Activated CD4-positive, alpha-beta T cell treated with anti-CD3 and anti-CD28 coated beads, Interleukin-2, amount 10 ng/mL, durations not matched to agents 24 days and 14 days (primary cell): Measurements from ENCODE around the gene RAB36. TPM values are rescaled to one million over a fixed set of nuclear protein-coding genes. Genes with fewer than 3 reads are reported as not detected.
A peak's percentile ranks its signal among the peaks of the same experiment; 100 is the strongest.
"Not testable (repeated sequence)": the region's sequence is repeated elsewhere in the genome, so short reads cannot be mapped to it uniquely, and the experiment has no call there.

ENCODE experiments used
- DNase-seq: peaks from one replicate; pipeline ENCODE4 v3.0.0; 2022
- H3K27ac Mint-ChIP-seq: one replicate; pipeline ENCODE4 v1.8.0; 2022; ENCODE audit warnings: mild to moderate bottlenecking, mixed read lengths
- H3K27me3 Mint-ChIP-seq: one replicate; pipeline ENCODE4 v1.8.0; 2022; ENCODE audit warnings: mixed read lengths
- H3K36me3 Mint-ChIP-seq: one replicate; pipeline ENCODE4 v1.8.0; 2022; ENCODE audit warnings: low read depth, mild to moderate bottlenecking, mixed read lengths
- H3K4me1 Mint-ChIP-seq: one replicate; pipeline ENCODE4 v1.8.0; 2021; ENCODE audit warnings: mixed read lengths
- H3K4me3 Mint-ChIP-seq: one replicate; pipeline ENCODE4 v1.8.0; 2022; ENCODE audit warnings: mild to moderate bottlenecking, moderate library complexity, mixed read lengths
- H3K9me3 Mint-ChIP-seq: one replicate; pipeline ENCODE4 v1.8.0; 2021; ENCODE audit warnings: mixed read lengths
- intact Hi-C: fragments of 100-400 bp; cut with micrococcal nuclease; formaldehyde crosslinking; loops from one replicate; pipeline ENCODE4 v1.15.1; 2023
- total RNA-seq: library from RNA; stranded (reverse); gene quantifications from 2 replicates; pipeline ENCODE4 v1.2.3, GENCODE V29; 2022

RAB36 gene
- total RNA-seq, 1 donor from 2014 or later: not detected

DNA sequence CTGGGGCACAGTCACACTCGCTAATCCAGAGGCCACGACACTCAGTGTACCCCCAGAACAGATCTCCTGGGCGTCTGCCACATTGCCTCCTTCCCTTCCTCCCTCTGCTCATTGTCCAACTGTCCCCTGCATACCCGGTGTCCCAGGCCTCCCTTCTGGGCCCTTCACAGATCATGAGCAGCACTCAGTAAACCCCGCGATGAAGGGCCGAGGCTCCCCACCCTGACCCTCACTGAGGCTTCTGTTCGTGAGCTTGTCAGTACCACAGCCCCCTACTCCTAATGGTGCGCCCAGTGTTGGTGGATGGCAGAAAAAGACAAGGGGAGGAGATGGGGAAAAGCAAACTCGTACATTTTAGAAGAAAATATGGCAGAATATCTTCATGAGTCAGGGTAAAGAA is 16.1 kb upstream of the RAB36 start:
- no peak overlapping the region for H3K27ac Mint-ChIP-seq
- intact Hi-C loops: no loop called here
- no peaks in the 10 kb centered on the region for H3K9me3 Mint-ChIP-seq
- peaks cover 6% of the 10 kb centered on the region for H3K27me3 Mint-ChIP-seq
- no peaks in the 10 kb centered on the region for H3K36me3 Mint-ChIP-seq
- H3K4me3 Mint-ChIP-seq: no peak overlapping the region
- DNase-seq: no peak
- H3K4me1 Mint-ChIP-seq: peaks cover 3% of the 10 kb centered on the region

DNA sequence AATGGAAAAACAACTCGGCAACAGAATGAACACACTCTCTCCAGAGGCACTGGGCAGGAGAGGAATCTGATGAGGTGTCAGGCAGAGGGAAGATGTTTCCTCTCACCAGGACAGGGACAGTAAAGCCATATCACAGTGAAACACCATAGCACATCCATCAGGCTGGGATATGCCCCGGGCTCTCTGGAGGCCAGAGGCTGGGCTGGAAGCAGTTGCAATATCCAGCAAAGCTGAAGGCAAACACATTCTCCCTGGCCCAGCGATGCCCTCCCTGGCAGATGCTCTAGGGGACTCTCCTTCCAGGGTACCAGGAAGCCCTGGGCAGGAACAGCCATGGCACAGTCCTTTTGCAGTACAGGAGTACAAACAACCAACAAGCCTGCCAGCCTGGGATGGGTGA is 14.6 kb upstream of the RAB36 start:
- no peaks in the 10 kb centered on the region for H3K36me3 Mint-ChIP-seq
- H3K27ac Mint-ChIP-seq: no peak overlapping the region
- intact Hi-C loops: no loop called here
- H3K27me3 Mint-ChIP-seq: peaks cover 6% of the 10 kb centered on the region
- H3K9me3 Mint-ChIP-seq: no peaks in the 10 kb centered on the region
- no peak for DNase-seq
- H3K4me3 Mint-ChIP-seq: no peak overlapping the region
- peaks cover 3% of the 10 kb centered on the region for H3K4me1 Mint-ChIP-seq

DNA sequence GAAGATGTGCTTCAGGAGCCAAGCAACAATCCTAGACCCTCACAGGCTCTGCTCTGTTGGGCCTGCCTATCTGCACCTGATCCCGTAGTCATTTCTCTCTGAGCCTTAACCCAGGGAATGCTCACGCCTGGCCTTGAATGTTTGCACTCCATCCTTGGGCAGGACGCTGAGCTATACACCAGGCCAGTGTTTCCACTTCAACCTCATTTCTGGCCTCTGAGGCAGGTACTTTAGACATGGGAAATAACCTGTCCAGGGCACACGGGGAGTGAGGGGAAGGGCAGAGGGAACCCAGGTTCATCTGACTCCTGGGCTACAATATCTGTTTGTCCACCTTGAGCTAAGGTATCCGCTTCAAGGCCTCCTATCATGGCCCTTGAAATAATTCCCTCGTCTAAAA is 13.3 kb upstream of the RAB36 start:
- Mint-ChIP-seq H3K27me3 (peaks cover 6% of the 10 kb centered on the region), H3K4me3 (no peak overlapping the region), H3K36me3 (no peaks in the 10 kb centered on the region), H3K4me1 (peaks cover 6% of the 10 kb centered on the region), H3K9me3 (no peaks in the 10 kb centered on the region), H3K27ac (no peak overlapping the region)
- intact Hi-C loops: no loop called here
- no peak for DNase-seq

DNA sequence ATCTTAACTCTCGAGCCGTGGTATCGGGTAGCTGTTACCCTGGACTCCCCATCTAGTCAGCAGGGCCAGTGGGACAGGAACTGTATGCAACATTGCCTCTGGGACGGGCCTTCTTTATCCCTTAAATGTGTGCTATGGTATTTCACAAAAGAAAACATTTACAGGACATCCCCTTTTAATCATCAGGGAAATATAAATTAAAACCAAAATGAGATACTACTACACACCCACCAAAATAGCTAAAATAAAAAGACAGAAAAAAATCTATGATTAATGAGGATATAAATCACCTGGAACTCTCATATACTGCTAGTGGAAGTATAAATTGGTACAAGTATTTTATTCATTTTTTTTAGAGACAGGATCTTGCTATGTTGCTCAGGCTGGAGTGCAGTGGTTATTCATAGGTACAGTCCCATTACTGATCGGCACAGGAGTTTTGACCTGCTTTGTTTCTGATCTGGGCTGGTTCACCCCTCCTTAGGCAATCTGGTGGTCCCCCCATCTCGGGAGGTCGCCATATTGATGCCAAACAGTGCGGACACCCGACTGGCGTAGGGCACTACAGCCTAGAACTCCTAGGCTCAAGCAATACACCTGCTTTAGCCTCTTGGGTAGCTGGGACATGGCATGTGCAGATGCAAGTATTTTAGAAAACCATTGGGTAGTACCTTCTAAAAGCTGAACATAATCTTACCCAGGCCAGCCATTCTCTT is 12.7 kb upstream of the RAB36 start:
- no peak for DNase-seq
- intact Hi-C loops: no loop called here
- Mint-ChIP-seq H3K9me3 (no peaks in the 10 kb centered on the region), H3K36me3 (no peaks in the 10 kb centered on the region), H3K27ac (no peak overlapping the region), H3K27me3 (peaks cover 6% of the 10 kb centered on the region), H3K4me1 (peaks cover 7% of the 10 kb centered on the region), H3K4me3 (no peak overlapping the region)

DNA sequence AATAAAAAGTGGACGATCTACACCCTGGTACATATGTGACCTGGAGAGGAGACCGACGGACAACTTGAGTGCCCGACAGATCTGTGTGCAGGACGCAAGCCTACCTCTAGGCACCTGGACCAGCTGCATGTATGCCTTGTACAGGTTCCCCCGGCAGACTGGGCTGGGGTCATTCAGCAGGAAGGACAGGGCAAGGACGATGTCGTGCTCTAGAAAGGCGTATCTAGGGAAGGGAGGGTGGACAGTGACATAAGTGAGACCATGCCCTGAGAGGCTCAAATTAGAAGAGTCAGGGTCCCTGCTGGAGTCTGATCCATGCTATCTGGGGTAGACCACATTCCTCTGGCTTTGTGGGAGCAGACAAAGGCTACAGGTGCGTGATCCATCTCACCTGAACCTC is 11.4 kb upstream of the RAB36 start:
- H3K36me3 Mint-ChIP-seq: no peaks in the 10 kb centered on the region
- H3K27me3 Mint-ChIP-seq: peaks cover 3% of the 10 kb centered on the region
- peaks cover 16% of the 10 kb centered on the region for H3K4me1 Mint-ChIP-seq
- H3K9me3 Mint-ChIP-seq: no peaks in the 10 kb centered on the region
- H3K4me3 Mint-ChIP-seq: no peak overlapping the region
- no peak for DNase-seq
- intact Hi-C loops: no loop called here
- H3K27ac Mint-ChIP-seq: no peak overlapping the region

DNA sequence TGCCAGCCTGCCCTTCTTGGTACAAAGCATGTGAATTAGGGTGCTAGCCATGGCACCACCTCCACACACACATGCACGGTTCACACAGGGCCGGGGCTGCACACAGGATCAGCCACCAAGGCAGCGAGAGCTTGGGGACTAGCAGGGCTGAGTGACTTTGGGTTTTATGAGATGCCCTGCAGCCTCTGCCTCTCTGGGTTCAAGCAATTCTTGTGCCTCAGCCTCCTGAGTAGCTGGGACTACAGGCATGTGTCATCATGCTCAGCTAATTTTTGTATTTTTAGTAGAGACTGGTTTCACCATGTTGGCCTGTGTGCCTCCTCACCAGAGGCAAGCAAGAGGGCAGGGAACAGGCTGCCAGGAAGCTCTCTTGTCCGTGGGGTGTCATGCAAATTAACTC is 8.3 kb upstream of the RAB36 start:
- H3K4me1 Mint-ChIP-seq: peaks cover 30% of the 10 kb centered on the region

DNA sequence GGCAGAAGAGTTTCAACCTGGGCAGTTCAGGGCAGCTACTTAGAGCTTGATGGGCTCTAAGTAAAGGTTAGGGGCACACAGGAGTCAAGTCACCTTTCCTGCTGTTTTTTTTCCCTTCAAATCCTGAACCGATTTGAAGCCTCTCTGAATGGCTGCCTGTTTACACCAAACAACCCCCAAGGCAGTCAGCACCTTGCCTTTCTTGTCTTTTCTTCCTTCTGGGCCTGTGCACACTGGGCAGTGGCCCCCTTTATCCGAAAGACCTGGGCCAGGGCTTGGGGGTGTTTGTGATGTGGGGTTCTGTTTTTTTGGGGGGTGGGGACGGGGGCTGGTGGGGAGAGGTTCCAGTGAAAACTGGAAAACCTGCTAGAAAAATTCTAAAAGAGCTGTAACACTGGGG is 7.8 kb upstream of the RAB36 start:
- H3K27ac Mint-ChIP-seq: peak overlapping the region; percentile 90
- intact Hi-C loops: no loop called here
- H3K36me3 Mint-ChIP-seq: no peaks in the 10 kb centered on the region
- H3K4me1 Mint-ChIP-seq: peaks cover 35% of the 10 kb centered on the region
- DNase-seq: no peak
- H3K9me3 Mint-ChIP-seq: no peaks in the 10 kb centered on the region
- no peaks in the 10 kb centered on the region for H3K27me3 Mint-ChIP-seq
- no peak overlapping the region for H3K4me3 Mint-ChIP-seq

More for the DNA sequence above, 8.3 kb upstream of the RAB36 start:
- H3K36me3 Mint-ChIP-seq, intact Hi-C loops, H3K9me3 Mint-ChIP-seq, H3K4me3 Mint-ChIP-seq, H3K27me3 Mint-ChIP-seq, DNase-seq: not testable (repeated sequence)
- peak overlapping the region; percentile 34 for H3K27ac Mint-ChIP-seq

DNA sequence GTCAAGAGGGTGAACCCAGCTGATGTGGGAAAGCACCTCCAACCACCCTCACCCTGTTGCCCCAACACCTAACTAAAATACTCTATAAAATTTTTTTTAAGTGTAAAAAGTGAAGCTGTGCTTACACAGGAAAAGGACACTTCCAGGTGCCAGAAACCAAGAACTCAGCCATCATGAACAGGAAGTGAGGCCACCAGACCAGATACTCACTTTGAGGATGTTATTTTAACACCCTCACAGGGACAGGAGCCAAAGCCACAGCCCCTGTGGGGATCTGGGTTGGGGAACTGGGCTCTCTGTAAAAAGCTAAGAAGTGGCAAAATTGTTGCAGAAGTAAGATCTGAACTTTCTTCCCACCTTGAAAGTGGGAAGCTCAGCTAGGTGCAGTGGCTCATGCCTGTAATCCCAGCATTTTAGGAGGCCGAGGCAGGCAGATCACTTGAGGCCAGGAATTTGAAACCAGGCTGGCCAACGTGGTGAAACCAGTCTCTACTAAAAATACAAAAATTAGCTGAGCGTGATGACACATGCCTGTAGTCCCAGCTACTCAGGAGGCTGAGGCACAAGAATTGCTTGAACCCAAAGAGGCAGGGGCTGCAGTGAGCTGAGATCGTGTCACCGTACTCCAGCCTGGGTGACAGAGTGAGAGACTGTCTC is 7.2 kb upstream of the RAB36 start:
- Mint-ChIP-seq H3K9me3 (no peaks in the 10 kb centered on the region), H3K4me3 (peak overlapping the region; percentile 45), H3K27ac (peak overlapping the region; percentile 90), H3K4me1 (peaks cover 40% of the 10 kb centered on the region), H3K27me3 (no peaks in the 10 kb centered on the region), H3K36me3 (no peaks in the 10 kb centered on the region)
- peak; percentile 87 for DNase-seq
- intact Hi-C loops: no loop called here

DNA sequence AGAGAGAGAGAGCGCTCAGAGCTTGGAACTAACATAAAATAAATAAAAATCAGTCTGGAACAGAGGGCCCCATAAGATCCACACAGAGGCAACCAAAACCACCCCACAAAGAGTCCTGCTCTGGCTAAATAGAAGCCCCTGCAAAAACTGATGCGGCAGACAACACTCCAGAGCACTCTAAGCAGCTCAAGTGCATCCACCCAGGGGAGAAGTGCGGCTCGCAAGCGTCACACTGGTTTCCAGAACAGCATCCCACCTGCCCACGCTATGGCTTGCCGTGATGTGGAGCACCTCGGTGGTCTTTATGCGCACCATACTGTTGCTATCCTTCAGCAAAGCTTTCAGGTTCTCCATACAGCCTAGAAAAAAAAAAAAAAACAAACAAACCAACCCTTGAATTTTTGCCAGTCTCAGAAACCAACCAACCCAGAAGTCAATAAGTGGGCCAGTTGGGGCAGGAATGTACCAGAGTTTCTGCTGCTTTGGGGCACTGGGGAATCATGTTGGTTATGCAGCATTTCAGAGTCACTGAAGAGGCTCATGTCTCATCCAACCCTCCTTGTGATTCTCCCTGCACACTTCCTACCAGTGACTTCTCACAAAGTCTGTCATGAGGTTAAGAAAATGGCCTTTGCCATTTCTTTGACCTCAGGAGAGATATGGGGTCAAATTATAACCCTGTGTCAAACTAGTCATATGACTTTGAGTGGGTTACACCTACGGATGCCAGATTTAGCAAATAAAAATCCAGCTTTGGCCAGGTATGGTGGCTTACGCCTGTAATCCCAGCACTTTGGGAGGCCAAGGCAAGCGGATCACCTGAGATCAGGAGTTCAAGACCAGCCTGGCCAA is 6.5 kb upstream of the RAB36 start:
- Mint-ChIP-seq H3K27ac (peak overlapping the region; percentile 90), H3K9me3 (no peaks in the 10 kb centered on the region), H3K4me3 (peak overlapping the region; percentile 45), H3K27me3 (no peaks in the 10 kb centered on the region), H3K36me3 (no peaks in the 10 kb centered on the region), H3K4me1 (peaks cover 44% of the 10 kb centered on the region)
- no peak for DNase-seq
- intact Hi-C loops: no loop called here

DNA sequence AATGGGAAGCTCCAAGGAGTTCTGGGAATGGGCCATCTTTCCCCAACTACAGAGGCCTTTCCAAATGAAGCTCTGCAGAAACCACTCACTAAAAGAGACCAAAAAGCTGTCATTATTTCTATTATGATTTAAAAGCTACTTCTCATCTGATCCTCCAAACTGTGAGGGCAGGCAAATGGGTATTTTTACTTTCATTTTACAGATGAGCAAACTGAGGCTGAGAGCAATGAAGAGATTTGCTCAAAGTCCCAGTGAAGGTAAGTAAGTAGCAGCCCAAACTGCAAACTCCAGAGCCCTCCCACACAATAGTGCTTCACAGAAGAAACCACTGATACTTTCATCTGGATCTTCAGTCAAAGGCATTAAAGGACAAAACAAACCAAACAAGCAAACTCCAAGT is 4.9 kb upstream of the RAB36 start:
- H3K4me3 Mint-ChIP-seq: no peak overlapping the region
- H3K27ac Mint-ChIP-seq: peak overlapping the region; percentile 58
- peaks cover 2% of the 10 kb centered on the region for H3K27me3 Mint-ChIP-seq
- no peaks in the 10 kb centered on the region for H3K9me3 Mint-ChIP-seq
- intact Hi-C loops: loop anchor here (5.0 kb wide), 1 partner anchor 128 kb away; no protein-coding TSS in a partner anchor
- no peaks in the 10 kb centered on the region for H3K36me3 Mint-ChIP-seq
- DNase-seq: no peak
- peaks cover 50% of the 10 kb centered on the region for H3K4me1 Mint-ChIP-seq

DNA sequence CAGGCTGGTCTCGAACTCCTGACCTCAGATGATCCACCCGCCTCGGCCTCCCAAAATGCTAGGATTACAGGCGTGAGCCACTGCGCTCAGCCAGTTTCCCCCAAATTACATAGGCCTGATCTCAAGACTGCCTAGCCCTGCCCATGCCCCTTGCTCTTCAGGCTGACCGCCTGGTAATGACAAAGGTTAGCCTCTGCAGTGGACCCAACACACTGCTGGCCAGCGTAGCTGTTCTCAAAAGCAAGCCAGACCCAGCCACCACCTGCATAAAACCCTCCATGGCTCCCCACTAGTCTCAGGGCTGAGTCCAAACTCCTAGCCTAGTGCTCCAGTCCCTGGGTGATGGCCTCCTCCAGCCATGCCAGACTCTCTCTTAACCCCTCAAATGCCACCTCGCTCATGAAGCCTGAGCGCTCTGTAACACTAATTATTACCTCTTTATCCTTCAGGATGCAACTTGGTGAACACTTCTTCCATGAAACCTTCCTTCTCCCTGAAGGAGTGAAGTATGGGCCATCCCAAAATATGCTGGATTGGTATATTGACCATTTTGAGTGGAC is 2.7 kb upstream of the RAB36 start:
- Mint-ChIP-seq H3K9me3 (no peaks in the 10 kb centered on the region), H3K36me3 (no peaks in the 10 kb centered on the region), H3K4me3 (peak overlapping the region; percentile 74), H3K4me1 (peaks cover 46% of the 10 kb centered on the region), H3K27me3 (peaks cover 2% of the 10 kb centered on the region), H3K27ac (peak overlapping the region; percentile 88)
- no peak for DNase-seq
- intact Hi-C loops: loop anchor here (5.0 kb wide), 1 partner anchor 130 kb away; no protein-coding TSS in a partner anchor

DNA sequence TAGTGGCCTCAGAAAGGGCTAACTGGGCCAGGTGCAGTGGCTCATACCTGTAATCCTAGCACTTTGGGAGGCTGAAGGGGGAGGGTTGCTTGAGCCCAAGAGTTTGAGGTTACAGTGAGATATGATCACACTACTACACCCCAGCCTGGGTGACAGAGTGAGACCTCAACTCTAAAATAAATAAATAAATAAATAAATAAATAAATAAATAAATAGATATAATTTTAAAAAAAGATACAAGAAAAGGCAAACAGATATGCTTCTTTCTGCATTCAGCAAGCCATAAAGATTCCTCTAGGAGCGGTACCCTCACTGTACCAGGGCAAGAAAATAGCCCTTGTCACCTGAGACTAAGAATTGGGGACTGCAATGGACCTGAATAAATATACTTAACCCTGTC is 2.2 kb upstream of the RAB36 start:
- peaks cover 42% of the 10 kb centered on the region for H3K4me1 Mint-ChIP-seq
- intact Hi-C loops: loop anchor here (5.0 kb wide), 1 partner anchor 131 kb away; no protein-coding TSS in a partner anchor
- no peak for DNase-seq
- no peaks in the 10 kb centered on the region for H3K36me3 Mint-ChIP-seq
- H3K9me3 Mint-ChIP-seq: no peaks in the 10 kb centered on the region
- H3K27ac Mint-ChIP-seq: peak overlapping the region; percentile 88
- peaks cover 3% of the 10 kb centered on the region for H3K27me3 Mint-ChIP-seq
- H3K4me3 Mint-ChIP-seq: peak overlapping the region; percentile 74

DNA sequence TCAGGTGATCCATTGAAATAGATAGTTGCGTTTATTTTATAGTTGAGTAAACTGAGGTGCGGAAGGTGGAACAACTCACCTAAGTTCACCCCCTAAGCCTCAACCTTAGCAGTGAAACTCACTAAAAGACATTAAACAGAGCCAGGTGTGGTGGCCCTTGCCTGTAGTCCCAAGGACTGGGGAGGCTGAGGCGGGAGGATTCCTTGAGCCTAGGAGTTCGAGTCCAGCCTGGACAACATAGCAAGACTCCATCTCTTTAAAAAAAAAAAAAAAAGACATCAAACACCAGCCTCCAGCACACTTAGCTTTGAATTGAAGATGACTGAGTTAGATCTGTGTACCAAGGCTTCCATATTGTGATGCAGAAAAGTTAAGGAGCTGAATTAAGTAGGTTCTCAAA is 845 bp upstream of the RAB36 start:
- Mint-ChIP-seq H3K4me1 (peaks cover 33% of the 10 kb centered on the region), H3K4me3 (no peak overlapping the region), H3K9me3 (no peaks in the 10 kb centered on the region), H3K36me3 (no peaks in the 10 kb centered on the region), H3K27ac (peak overlapping the region; percentile 39), H3K27me3 (peaks cover 4% of the 10 kb centered on the region)
- intact Hi-C loops: loop anchor here (5.0 kb wide), 1 partner anchor 132 kb away; no protein-coding TSS in a partner anchor
- no peak for DNase-seq
